Pancreas (tissue), 10 donors: ENCODE results near the gene TMEM202. TPM values are rescaled to one million over a fixed set of nuclear protein-coding genes. Genes with fewer than 3 reads are reported as not detected.
"Not testable (repeated sequence)": the region's sequence is repeated elsewhere in the genome, so short reads cannot be mapped to it uniquely, and the experiment has no call there.

ENCODE experiments used
- ATAC-seq, 4 donors: fragments of 200-7000 bp; cut with Tn5 transposase; one replicate each; pipeline versions ENCODE4 v1.8.0 to v1.9.1; 2020; ENCODE audit warnings: mild to moderate bottlenecking in 4 of 4, moderate library complexity in 4 of 4
- DNase-seq, 6 donors: peaks; one replicate each; pipeline ENCODE4 v3.0.0-alpha.2; 2020
- FAIRE-seq: peaks from 2 replicates; lab custom pipeline; 2012; peaks lifted over from hg19 to GRCh38; lab: Jason Lieb, UNC
- H3K27ac ChIP-seq, 4 donors: fragments of 200-600 bp; sonication (generic); 1 replicate in 3 of 4; 2 replicates in 1 of 4; pipeline versions ENCODE4 v1.5.0 to v1.8.0; 2020
- H3K27me3 ChIP-seq, 4 donors: fragments of 200-600 bp; one replicate each; pipeline ENCODE4 v1.8.0; 2021
- H3K36me3 ChIP-seq, 3 donors: fragments of 200-600 bp; sonication (generic) in 1 of 3; one replicate each; pipeline versions ENCODE4 v1.5.0 to v1.8.0; 2020 to 2021
- H3K4me1 ChIP-seq, 3 donors: fragments of 200-600 bp; one replicate each; pipeline ENCODE4 v1.8.0; 2021
- H3K4me3 ChIP-seq, 4 donors: fragments of 200-600 bp; sonication (generic) in 2 of 4; one replicate each; pipeline versions ENCODE4 v1.5.0 to v1.8.0; 2020 to 2021
- H3K9me3 ChIP-seq, 4 donors: fragments of 200-600 bp; one replicate each; pipeline ENCODE4 v1.8.0; 2021
- CTCF ChIP-seq, 4 donors: fragments of 200-600 bp; sonication (generic) in 3 of 4; IDR thresholded peaks; one replicate each; pipeline versions ENCODE4 v1.5.0 to v1.8.0; 2021; ENCODE audit warnings: antibody characterized with exemption in 4 of 4
- WGBS, 2 donors: extraction: QIAGEN DNeasy Blood & Tissue Kit; methylation state at CpG; one replicate each; pipeline ENCODE4 v1.1.7; 2013; 5-methylcytosine and 5-hydroxymethylcytosine counted together
- intact Hi-C, 3 donors: fragments of 100-400 bp; cut with DNase I; formaldehyde crosslinking; loops; one replicate each; pipeline versions ENCODE4 v1.11.1 to v1.14.2; 2022
- polyA plus RNA-seq, 2 donors: library from polyadenylated mRNA; stranded (reverse); fragments of 200-250 nt; gene quantifications; one replicate each; pipeline ENCODE4 v1.2.3, GENCODE V29; 2013
- total RNA-seq, 6 donors: library from RNA; stranded (reverse); fragmentation: NEBNext Ultra II Directional in 4 of 6; extraction: Animal tissue kit (Norgen Biotek cat#: 25700) in 4 of 6; gene quantifications; one replicate each; pipeline versions ENCODE4 v1.2.1 to v1.2.4, GENCODE V29; 2021 to 2023
- donor health status: healthy with polysubstance abuse.
- donor health status: DM: no; HTN: no; CAD: no; lungs with moderate emphysema.
- donor health status: DM: no; HTN: no; CAD: no.
- donor health status: control.
- donor health status: control.
- donor health status: Bipolar disorder and iron deficiency.
- donor health status: DM: yes; HTN: yes; CAD: no.
- donor health status: DM: no; HTN: no; CAD: no.
- donor health status: DM: no; HTN: no; CAD: no.
- donor health status: DM: yes; HTN: yes; CAD: no.

The TMEM202 gene
- total and polyA plus RNA-seq, 8 donors: not detected

- H3K27ac ChIP-seq: no peak overlapping the region
These were observed 25.7 kb upstream of the TMEM202 start for GRCh38 chr15:72372361-72372760.

GRCh38 chr15:72375501-72375845 is 22.6 kb upstream of the TMEM202 start:
- no peak for TF ChIP-seq CTCF (IDR thresholded peaks at IDR 0.05)
- peak overlapping the region; percentile 77 to 92 (median 88) for H3K27ac ChIP-seq
- H3K27me3 ChIP-seq: no peaks in the 10 kb centered on the region
- H3K4me1 ChIP-seq: peaks cover 5 to 16% (median 11%) of the 10 kb centered on the region in 3 donors
- intact Hi-C loops: no loop called here
- 0% methylated on average over 17 of the region's 17 CpGs for WGBS, 2 donors
- H3K9me3 ChIP-seq: no peaks in the 10 kb centered on the region
- peak; percentile 76 to 86 (median 82) for ATAC-seq
- H3K36me3 ChIP-seq: no peaks in the 10 kb centered on the region
- DNase-seq: peak in 3 of 6 donors; percentile 67 to 75 (median 67)
- H3K4me3 ChIP-seq: peak overlapping the region; percentile 44 to 87 (median 66)
- FAIRE-seq: no peak

More at GRCh38 chr15:72372361-72372760, 25.7 kb upstream of the TMEM202 start:
- no peak overlapping the region for H3K4me3 ChIP-seq
- ATAC-seq (no peak), FAIRE-seq (no peak), DNase-seq (no peak)
- no peaks in the 10 kb centered on the region for H3K36me3 ChIP-seq
- intact Hi-C loops: no loop called here
- TF ChIP-seq CTCF (IDR thresholded peaks at IDR 0.05): no peak
- peaks cover 5 to 16% (median 11%) of the 10 kb centered on the region in 3 donors for H3K4me1 ChIP-seq
- H3K9me3 ChIP-seq: no peaks in the 10 kb centered on the region
- no peaks in the 10 kb centered on the region for H3K27me3 ChIP-seq

- Histone ChIP-seq H3K27ac (peak within 1 kb of the TSS; percentile 77 to 92 (median 88)), H3K4me3 (peak within 1 kb of the TSS; percentile 44 to 87 (median 66)), H3K36me3 (no peaks in the 10 kb centered on the region), H3K4me1 (peaks cover 5 to 16% (median 11%) of the 10 kb centered on the region in 3 donors), H3K27me3 (no peaks in the 10 kb centered on the region), H3K9me3 (no peaks in the 10 kb centered on the region)
- WGBS, 2 donors: 0% methylated on average over 50 of the region's 50 CpGs
- ATAC-seq (peak; percentile 91 to 98 (median 96)), FAIRE-seq (no peak), DNase-seq (peak; percentile 96 to 100 (median 98))
- TF ChIP-seq CTCF (IDR thresholded peaks at IDR 0.05): no peak
- intact Hi-C loops: no loop called here
These were observed 22.1 kb upstream of the TMEM202 start, which contains the start of gene HEXA for GRCh38 chr15:72375846-72376581. TSS of gene HEXA (minus strand) at chr15:72376014. CDS start at chr15:72375972, 42 bp downstream.

- ATAC-seq: no peak
- H3K27ac ChIP-seq: peak overlapping the region in 1 of 4 donors; percentile 91
These were observed 20.8 kb upstream of the TMEM202 start for GRCh38 chr15:72377331-72377730.

GRCh38 chr15:72379106-72379505 is 19.0 kb upstream of the TMEM202 start:
- H3K4me1 ChIP-seq: peaks cover 5 to 13% (median 10%) of the 10 kb centered on the region in 3 donors
- intact Hi-C loops, FAIRE-seq, ATAC-seq, DNase-seq, H3K27ac ChIP-seq, H3K9me3 ChIP-seq, H3K27me3 ChIP-seq, H3K4me3 ChIP-seq, H3K36me3 ChIP-seq: not testable (repeated sequence)
- 76 to 83% methylated on average over 3 of the region's 3 CpGs for WGBS, 2 donors

More at GRCh38 chr15:72377331-72377730, 20.8 kb upstream of the TMEM202 start:
- 73 to 78% methylated on average over 1 of the region's 1 CpG for WGBS, 2 donors
- H3K4me1 ChIP-seq: peaks cover 5 to 15% (median 11%) of the 10 kb centered on the region in 3 donors
- H3K9me3 ChIP-seq: no peaks in the 10 kb centered on the region
- no peak overlapping the region for H3K4me3 ChIP-seq
- DNase-seq (no peak), FAIRE-seq (no peak)
- intact Hi-C loops: no loop called here
- no peak for TF ChIP-seq CTCF (IDR thresholded peaks at IDR 0.05)
- H3K27me3 ChIP-seq: no peaks in the 10 kb centered on the region
- H3K36me3 ChIP-seq: no peaks in the 10 kb centered on the region
